Neural cell (in vitro differentiated cells): ENCODE results near the gene PPP3CA. TPM values are rescaled to one million over a fixed set of nuclear protein-coding genes. Genes with fewer than 3 reads are reported as not detected.

Experiments
- H2AFZ ChIP-seq: fragments of 200-600, 300-800 bp; sonication (generic), shearing (Covaris generic); 2 replicates; pipeline ENCODE4 v1.6.0; 2014; ENCODE audit warnings: low read depth, mild to moderate bottlenecking, antibody characterized with exemption, low read length, moderate library complexity
- H3F3A ChIP-seq: fragments of 200-600 bp; shearing (Covaris generic); 2 replicates; pipeline ENCODE4 v1.6.1; 2016; ENCODE audit warnings: mild to moderate bottlenecking, moderate library complexity, mixed read lengths, antibody characterized with exemption, low read length; ENCODE audit not compliant: insufficient read depth, poor library complexity, severe bottlenecking
- H3K27ac ChIP-seq: fragments of 200-600, 300-800 bp; sonication (generic), shearing (Covaris generic); 2 replicates; pipeline ENCODE4 v1.5.1; 2014; ENCODE audit warnings: mild to moderate bottlenecking, low read length, moderate library complexity
- H3K27me3 ChIP-seq: fragments of 300-800, 200-600 bp; sonication (generic), shearing (Covaris generic); 2 replicates; pipeline ENCODE4 v1.6.0; 2014; ENCODE audit warnings: mild to moderate bottlenecking, low read depth, low read length, moderate library complexity; ENCODE audit not compliant: insufficient read depth
- H3K36me3 ChIP-seq: fragments of 300-800, 200-600 bp; sonication (generic), shearing (Covaris generic); 2 replicates; pipeline ENCODE4 v1.5.1; 2014; ENCODE audit warnings: mild to moderate bottlenecking, antibody characterized with exemption, low read length, moderate library complexity; ENCODE audit not compliant: insufficient read depth
- H3K4me2 ChIP-seq: fragments of 300-800, 200-600 bp; sonication (generic), shearing (Covaris generic); 2 replicates; pipeline ENCODE4 v1.6.0; 2014; ENCODE audit warnings: mild to moderate bottlenecking, low read length
- H3K4me3 ChIP-seq: fragments of 300-800, 200-600 bp; sonication (generic), shearing (Covaris generic); 2 replicates; pipeline ENCODE4 v1.5.1; 2014; ENCODE audit warnings: mild to moderate bottlenecking, low read length, moderate library complexity
- H3K79me2 ChIP-seq: fragments of 200-600 bp; shearing (Covaris generic); replicated peaks from 2 replicates; pipeline ENCODE4 v1.6.0; 2014; ENCODE audit warnings: mild to moderate bottlenecking, low read length, moderate library complexity; ENCODE audit not compliant: insufficient read depth
- H3K9ac ChIP-seq: fragments of 300-800, 200-600 bp; sonication (generic), shearing (Covaris generic); 2 replicates; pipeline ENCODE4 v1.6.1; 2016; ENCODE audit warnings: mild to moderate bottlenecking, low read length, mixed read lengths
- H3K9me2 ChIP-seq: fragments of 200-600 bp; shearing (Covaris generic); 2 replicates; pipeline ENCODE4 v1.6.1; 2016; ENCODE audit warnings: mild to moderate bottlenecking, low read length, mixed read lengths; ENCODE audit not compliant: insufficient read depth
- H3K9me3 ChIP-seq: fragments of 200-600, 300-800 bp; sonication (generic), shearing (Covaris generic); 2 replicates; pipeline ENCODE4 v1.6.1; 2016; ENCODE audit warnings: mild to moderate bottlenecking, mixed run types, low read length, moderate library complexity, mixed read lengths
- H4K20me1 ChIP-seq: fragments of 200-600 bp; shearing (Covaris generic); 2 replicates; pipeline ENCODE4 v1.6.1; 2016; ENCODE audit warnings: mild to moderate bottlenecking, mixed run types; ENCODE audit not compliant: insufficient read depth
- CTCF ChIP-seq: fragments of 450-650 bp; IDR thresholded peaks from 2 replicates; pipeline ENCODE4 v1.5.1; 2014; ENCODE audit warnings: antibody characterized with exemption, mild to moderate bottlenecking, moderate library complexity; ENCODE audit not compliant: poor library complexity, severe bottlenecking
- EP300 ChIP-seq: fragments of 450-650 bp; conservative IDR thresholded peaks from 2 replicates; pipeline ENCODE4 v1.6.1; 2014; ENCODE audit warnings: antibody characterized with exemption, mild to moderate bottlenecking, moderate library complexity; ENCODE audit not compliant: poor library complexity, severe bottlenecking
- EZH2 ChIP-seq: fragments of 200-600, 300-800 bp; shearing (Covaris generic), sonication (generic); IDR thresholded peaks from 2 replicates; pipeline ENCODE4 v1.6.1; 2014; ENCODE audit warnings: antibody characterized with exemption, low read length, borderline replicate concordance, mild to moderate bottlenecking; ENCODE audit not compliant: insufficient read depth, poor library complexity, severe bottlenecking
- MXI1 ChIP-seq: fragments of 450-650 bp; conservative IDR thresholded peaks from 2 replicates; pipeline ENCODE4 v1.6.1; 2014; ENCODE audit warnings: antibody characterized with exemption, mild to moderate bottlenecking; ENCODE audit not compliant: poor library complexity, severe bottlenecking
- POLR2AphosphoS5 ChIP-seq: IDR thresholded peaks from 2 replicates; pipeline ENCODE4 v1.6.1; 2012
- RAD21 ChIP-seq: fragments of 450-650 bp; conservative IDR thresholded peaks from 2 replicates; pipeline ENCODE4 v1.6.1; 2014; ENCODE audit warnings: antibody characterized with exemption, mild to moderate bottlenecking, moderate library complexity
- SMC3 ChIP-seq: fragments of 450-650 bp; conservative IDR thresholded peaks from 2 replicates; pipeline ENCODE4 v1.6.1; 2014; ENCODE audit warnings: antibody characterized with exemption, mild to moderate bottlenecking, moderate library complexity; ENCODE audit not compliant: poor library complexity
- TAF1 ChIP-seq: IDR thresholded peaks from 2 replicates; pipeline ENCODE4 v1.6.1; 2012; ENCODE audit warnings: low read depth
- polyA plus RNA-seq: library from polyadenylated mRNA; depleted of rRNA; stranded (reverse); fragments of >200 nt; gene quantifications from 2 replicates; pipeline ENCODE4 v1.2.3, GENCODE V29; 2014
- TF ChIP-seq, protein P1 (sequence below): IDR thresholded peaks from 2 replicates; pipeline ENCODE4 v1.6.1; 2012; ENCODE audit warnings: borderline replicate concordance

PPP3CA gene
- polyA plus RNA-seq, 1 donor from 2014 or later: 78.2 TPM

- Histone ChIP-seq H3F3A (no peaks in the 10 kb centered on the region), H3K79me2 (no peaks in the 10 kb centered on the region), H3K9me2 (no peaks in the 10 kb centered on the region), H3K9ac (no peak overlapping the region), H3K36me3 (no peaks in the 10 kb centered on the region), H4K20me1 (no peaks in the 10 kb centered on the region), H3K4me2 (no peak overlapping the region), H2AFZ (no peak overlapping the region), H3K27me3 (no peaks in the 10 kb centered on the region), H3K27ac (no peak overlapping the region), H3K9me3 (no peaks in the 10 kb centered on the region), H3K4me3 (no peak overlapping the region)
- TF ChIP-seq RAD21: no peak
- TF ChIP-seq EZH2: no peak
- TF ChIP-seq, protein P1, sequence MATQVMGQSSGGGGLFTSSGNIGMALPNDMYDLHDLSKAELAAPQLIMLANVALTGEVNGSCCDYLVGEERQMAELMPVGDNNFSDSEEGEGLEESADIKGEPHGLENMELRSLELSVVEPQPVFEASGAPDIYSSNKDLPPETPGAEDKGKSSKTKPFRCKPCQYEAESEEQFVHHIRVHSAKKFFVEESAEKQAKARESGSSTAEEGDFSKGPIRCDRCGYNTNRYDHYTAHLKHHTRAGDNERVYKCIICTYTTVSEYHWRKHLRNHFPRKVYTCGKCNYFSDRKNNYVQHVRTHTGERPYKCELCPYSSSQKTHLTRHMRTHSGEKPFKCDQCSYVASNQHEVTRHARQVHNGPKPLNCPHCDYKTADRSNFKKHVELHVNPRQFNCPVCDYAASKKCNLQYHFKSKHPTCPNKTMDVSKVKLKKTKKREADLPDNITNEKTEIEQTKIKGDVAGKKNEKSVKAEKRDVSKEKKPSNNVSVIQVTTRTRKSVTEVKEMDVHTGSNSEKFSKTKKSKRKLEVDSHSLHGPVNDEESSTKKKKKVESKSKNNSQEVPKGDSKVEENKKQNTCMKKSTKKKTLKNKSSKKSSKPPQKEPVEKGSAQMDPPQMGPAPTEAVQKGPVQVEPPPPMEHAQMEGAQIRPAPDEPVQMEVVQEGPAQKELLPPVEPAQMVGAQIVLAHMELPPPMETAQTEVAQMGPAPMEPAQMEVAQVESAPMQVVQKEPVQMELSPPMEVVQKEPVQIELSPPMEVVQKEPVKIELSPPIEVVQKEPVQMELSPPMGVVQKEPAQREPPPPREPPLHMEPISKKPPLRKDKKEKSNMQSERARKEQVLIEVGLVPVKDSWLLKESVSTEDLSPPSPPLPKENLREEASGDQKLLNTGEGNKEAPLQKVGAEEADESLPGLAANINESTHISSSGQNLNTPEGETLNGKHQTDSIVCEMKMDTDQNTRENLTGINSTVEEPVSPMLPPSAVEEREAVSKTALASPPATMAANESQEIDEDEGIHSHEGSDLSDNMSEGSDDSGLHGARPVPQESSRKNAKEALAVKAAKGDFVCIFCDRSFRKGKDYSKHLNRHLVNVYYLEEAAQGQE: no peak
- no peak for TF ChIP-seq CTCF
- TF ChIP-seq EP300: no peak
- TF ChIP-seq POLR2AphosphoS5: no peak
- no peak for TF ChIP-seq TAF1
- TF ChIP-seq MXI1: no peak
- no peak for TF ChIP-seq SMC3
Measured at GRCh38 chr4:100989401-100989800, 357.9 kb downstream of the PPP3CA start.

GRCh38 chr4:100988876-100989275 lies 358.4 kb downstream of the PPP3CA start:
- Histone ChIP-seq H3K27me3 (no peaks in the 10 kb centered on the region), H3F3A (no peaks in the 10 kb centered on the region), H3K27ac (no peak overlapping the region), H2AFZ (no peak overlapping the region), H3K4me2 (no peak overlapping the region), H3K79me2 (no peaks in the 10 kb centered on the region), H4K20me1 (no peaks in the 10 kb centered on the region), H3K4me3 (no peak overlapping the region), H3K9me3 (no peaks in the 10 kb centered on the region), H3K36me3 (no peaks in the 10 kb centered on the region), H3K9me2 (no peaks in the 10 kb centered on the region), H3K9ac (no peak overlapping the region)
- no peak for TF ChIP-seq SMC3
- TF ChIP-seq TAF1: no peak
- no peak for TF ChIP-seq EP300
- TF ChIP-seq EZH2: no peak
- no peak for TF ChIP-seq POLR2AphosphoS5
- no peak for TF ChIP-seq CTCF
- no peak for TF ChIP-seq MXI1
- TF ChIP-seq RAD21: no peak
- TF ChIP-seq, protein P1: no peak
